H54 (cell line): ENCODE measurements around the gene TRMT2A.

ENCODE experiments used
- DNase-seq: peaks from one replicate; pipeline ENCODE4 v3.0.0; 2011; ENCODE audit warnings: low spot score, mixed read lengths; ENCODE audit not compliant: insufficient read length
- FAIRE-seq: peaks from 3 replicates; lab custom pipeline; 2011; peaks lifted over from hg19 to GRCh38; lab: Jason Lieb, UNC
- POLR2A ChIP-seq: IDR thresholded peaks from 2 replicates; pipeline ENCODE4 v1.6.1; 2011; ENCODE audit warnings: low read depth, mild to moderate bottlenecking, low read length

The TRMT2A gene

GRCh38 chr22:20135265-20135664, 18.2 kb upstream of the TRMT2A start:
- FAIRE-seq = no peak
- no peak for DNase-seq
- TF ChIP-seq POLR2A = no peak

- FAIRE-seq (no peak), DNase-seq (no peak)
Observed at GRCh38 chr22:20133930-20134549, 17.0 kb upstream of the TRMT2A start.

GRCh38 chr22:20132686-20133246, 15.7 kb upstream of the TRMT2A start:
- DNase-seq = no peak
- TF ChIP-seq POLR2A = no peak
- FAIRE-seq = no peak

More at GRCh38 chr22:20133930-20134549, 17.0 kb upstream of the TRMT2A start:
- no peak for TF ChIP-seq POLR2A

- no peak for DNase-seq
- no peak for FAIRE-seq
- no peak for TF ChIP-seq POLR2A
Observed at GRCh38 chr22:20131859-20132685, 15.0 kb upstream of the TRMT2A start.

- FAIRE-seq = no peak
- no peak for TF ChIP-seq POLR2A
- DNase-seq = no peak
Observed at GRCh38 chr22:20131597-20131858, 14.5 kb upstream of the TRMT2A start, which contains the start of gene ZDHHC8. TSS of gene ZDHHC8 (plus strand) at chr22:20131804. CDS start at chr22:20131948, 144 bp downstream.

- TF ChIP-seq POLR2A = no peak
- DNase-seq (peak; percentile 60), FAIRE-seq (no peak)
Observed at GRCh38 chr22:20130731-20131596, 13.9 kb upstream of the TRMT2A start.

GRCh38 chr22:20130319-20130718, 13.3 kb upstream of the TRMT2A start:
- TF ChIP-seq POLR2A = no peak
- no peak for FAIRE-seq
- DNase-seq = no peak

GRCh38 chr22:20129747-20130014, 12.7 kb upstream of the TRMT2A start:
- no peak for FAIRE-seq
- DNase-seq = no peak
- TF ChIP-seq POLR2A = no peak

- FAIRE-seq (peak; percentile 20), DNase-seq (no peak)
- TF ChIP-seq POLR2A = no peak
Observed at GRCh38 chr22:20128902-20129746, 12.1 kb upstream of the TRMT2A start.

GRCh38 chr22:20128619-20128901, 11.5 kb upstream of the TRMT2A start:
- FAIRE-seq (no peak), DNase-seq (no peak)
- TF ChIP-seq POLR2A = no peak

- TF ChIP-seq POLR2A = no peak
- FAIRE-seq = no peak
- no peak for DNase-seq
Observed at GRCh38 chr22:20127869-20128618, 11.0 kb upstream of the TRMT2A start.

GRCh38 chr22:20127318-20127868, 10.4 kb upstream of the TRMT2A start:
- DNase-seq (no peak), FAIRE-seq (no peak)
- TF ChIP-seq POLR2A = no peak
